Fibroblast of villous mesenchyme (primary cell): ENCODE measurements around the gene GPR132. TPM values are rescaled to one million over a fixed set of nuclear protein-coding genes. Genes with fewer than 3 reads are reported as not detected.

Source experiments
- DNase-seq: peaks from one replicate; pipeline ENCODE4 v3.0.0-alpha.2; 2010; ENCODE audit warnings: low read depth
- H3K4me3 ChIP-seq: 2 replicates; pipeline ENCODE4 v1.5.1; 2011; ENCODE audit warnings: low read depth, mild to moderate bottlenecking, low read length
- total RNA-seq: library from RNA; depleted of rRNA; stranded (reverse); fragments of >200 nt; gene quantifications from 2 replicates; pipeline ENCODE4 v1.2.3, GENCODE V29; 2012
- TF ChIP-seq, protein P1 (sequence below): IDR thresholded peaks from 2 replicates; pipeline ENCODE4 v1.5.1; 2012; ENCODE audit warnings: low read depth, mild to moderate bottlenecking, low read length; ENCODE audit not compliant: insufficient read depth

GPR132 gene
- total RNA-seq, 1 donor: not detected

- no peak for DNase-seq
- TF ChIP-seq, protein P1, sequence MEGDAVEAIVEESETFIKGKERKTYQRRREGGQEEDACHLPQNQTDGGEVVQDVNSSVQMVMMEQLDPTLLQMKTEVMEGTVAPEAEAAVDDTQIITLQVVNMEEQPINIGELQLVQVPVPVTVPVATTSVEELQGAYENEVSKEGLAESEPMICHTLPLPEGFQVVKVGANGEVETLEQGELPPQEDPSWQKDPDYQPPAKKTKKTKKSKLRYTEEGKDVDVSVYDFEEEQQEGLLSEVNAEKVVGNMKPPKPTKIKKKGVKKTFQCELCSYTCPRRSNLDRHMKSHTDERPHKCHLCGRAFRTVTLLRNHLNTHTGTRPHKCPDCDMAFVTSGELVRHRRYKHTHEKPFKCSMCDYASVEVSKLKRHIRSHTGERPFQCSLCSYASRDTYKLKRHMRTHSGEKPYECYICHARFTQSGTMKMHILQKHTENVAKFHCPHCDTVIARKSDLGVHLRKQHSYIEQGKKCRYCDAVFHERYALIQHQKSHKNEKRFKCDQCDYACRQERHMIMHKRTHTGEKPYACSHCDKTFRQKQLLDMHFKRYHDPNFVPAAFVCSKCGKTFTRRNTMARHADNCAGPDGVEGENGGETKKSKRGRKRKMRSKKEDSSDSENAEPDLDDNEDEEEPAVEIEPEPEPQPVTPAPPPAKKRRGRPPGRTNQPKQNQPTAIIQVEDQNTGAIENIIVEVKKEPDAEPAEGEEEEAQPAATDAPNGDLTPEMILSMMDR: no peak
- no peak overlapping the region for H3K4me3 ChIP-seq
These were observed 9.4 kb upstream of the GPR132 start for GRCh38 chr14:105074601-105075053.

DNA sequence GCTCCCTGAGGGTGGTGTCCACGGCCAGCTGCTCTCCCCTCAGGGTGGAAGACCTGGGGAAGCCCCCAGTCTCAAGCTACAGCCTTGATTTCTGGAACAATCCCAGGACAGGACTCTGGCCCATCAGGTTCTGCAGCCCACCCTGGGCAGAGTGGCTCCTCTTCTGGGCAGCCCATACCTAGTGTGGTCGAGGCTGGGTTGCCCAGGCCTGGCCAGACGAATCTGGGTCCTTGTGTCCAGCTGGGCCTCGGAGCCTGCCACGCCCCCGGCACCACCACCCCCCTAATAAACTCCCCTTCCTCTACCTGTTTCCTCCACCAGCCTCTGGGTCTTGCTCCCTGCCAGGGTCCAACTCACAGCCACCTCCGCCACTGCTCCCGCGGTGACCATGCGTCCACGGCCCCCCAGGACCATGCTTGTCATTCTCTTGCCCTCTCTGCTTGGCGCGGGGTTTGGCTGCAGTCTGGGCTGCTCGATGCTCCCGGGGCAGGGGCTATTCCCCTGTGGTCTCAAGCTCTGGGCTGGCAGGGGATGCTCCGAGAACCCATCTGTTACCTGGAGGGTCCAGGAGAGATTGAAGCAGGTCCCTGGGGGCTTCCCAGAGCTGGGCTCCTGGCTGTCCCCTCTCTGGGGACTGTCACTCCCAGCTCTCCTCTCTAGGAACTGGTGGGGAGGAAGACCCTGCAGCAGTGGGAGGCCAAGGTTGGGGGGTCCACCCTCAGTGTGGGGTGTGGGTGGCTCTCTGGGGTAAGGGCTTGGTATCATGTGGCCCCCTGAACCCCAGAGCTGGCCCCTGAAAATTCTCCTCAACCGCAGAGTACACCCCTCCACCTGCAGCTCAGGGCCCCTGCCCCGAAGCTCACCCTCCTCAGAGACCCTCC is 8.7 kb upstream of the GPR132 start:
- TF ChIP-seq, protein P1: no peak
- no peak for DNase-seq
- no peak overlapping the region for H3K4me3 ChIP-seq

- no peak for DNase-seq
- TF ChIP-seq, protein P1: no peak
- H3K4me3 ChIP-seq: no peak overlapping the region
These were observed 7.9 kb upstream of the GPR132 start for GRCh38 chr14:105072892-105073719.

- TF ChIP-seq, protein P1: no peak
- DNase-seq: no peak
- H3K4me3 ChIP-seq: no peak overlapping the region
These were observed 7.2 kb upstream of the GPR132 start for GRCh38 chr14:105072381-105072861.

DNA sequence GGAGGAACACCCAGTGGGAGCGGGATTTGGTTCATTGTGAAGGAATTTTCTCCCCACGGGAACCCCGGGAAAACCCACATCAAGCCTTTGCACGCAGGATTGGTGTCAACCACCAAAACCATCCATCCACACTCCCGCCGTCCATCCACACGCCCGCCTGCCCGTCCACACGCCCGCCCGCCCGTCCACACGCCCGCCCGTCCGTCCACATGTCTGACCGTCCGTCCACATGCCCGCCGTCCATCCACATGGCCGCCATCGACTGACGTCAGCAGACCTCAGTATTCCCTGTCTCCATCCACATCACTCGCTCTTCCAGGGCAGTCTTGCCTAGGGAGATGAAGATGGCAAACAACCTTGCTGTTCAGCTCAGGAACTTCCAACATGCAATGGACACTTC is 6.7 kb upstream of the GPR132 start:
- no peak overlapping the region for H3K4me3 ChIP-seq
- DNase-seq: no peak
- TF ChIP-seq, protein P1: no peak

- no peak for DNase-seq
- TF ChIP-seq, protein P1: no peak
- H3K4me3 ChIP-seq: no peak overlapping the region
These were observed 6.1 kb upstream of the GPR132 start for GRCh38 chr14:105071326-105071725.
